HL-60 (cell line): Measurements from ENCODE around the gene UBE2K.
A peak's percentile ranks its signal among the peaks of the same experiment; 100 is the strongest.
"Not testable (repeated sequence)": the region's sequence is repeated elsewhere in the genome, so short reads cannot be mapped to it uniquely, and the experiment has no call there.

Experiments
- DNase-seq, 2 experiments: peaks; one replicate each; pipeline ENCODE4 v3.0.0-alpha.2; 2010 to 2020; ENCODE audit warnings: low read depth in 1 of 2, low spot score in 1 of 2
- H3K27ac ChIP-seq: fragments of 250-450 bp; sonication (Bioruptor Pico); replicated peaks from 2 replicates; pipeline ENCODE4 v1.5.1; 2020; ENCODE audit warnings: mild to moderate bottlenecking, moderate library complexity
- H3K27me3 ChIP-seq: fragments of 250-450 bp; sonication (Bioruptor Pico); 2 replicates; pipeline ENCODE4 v1.5.1; 2021; ENCODE audit warnings: mild to moderate bottlenecking, moderate library complexity; ENCODE audit not compliant: insufficient read depth, poor library complexity, severe bottlenecking
- H3K4me3 ChIP-seq: replicated peaks from 2 replicates; pipeline ENCODE4 v1.5.1; 2011; ENCODE audit warnings: mild to moderate bottlenecking, control low read depth, low read length; ENCODE audit not compliant: insufficient read depth
- GABPA ChIP-seq: IDR thresholded peaks from 2 replicates; pipeline ENCODE4 v1.6.1; 2012; ENCODE audit warnings: low read depth
- POLR2AphosphoS5 ChIP-seq: IDR thresholded peaks from 2 replicates; pipeline ENCODE4 v1.6.1; 2012; ENCODE audit warnings: low read depth
- SPI1 ChIP-seq: IDR thresholded peaks from 2 replicates; pipeline ENCODE4 v1.6.1; 2012; ENCODE audit warnings: low read depth, mild to moderate bottlenecking, borderline replicate concordance
- TF ChIP-seq, protein P1 (sequence below): IDR thresholded peaks from one replicate; pipeline ENCODE4 v1.5.1; 2011; ENCODE audit warnings: low read length, control low read depth, inconsistent platforms; ENCODE audit not compliant: insufficient read depth
- TF ChIP-seq, protein P2 (sequence below): IDR thresholded peaks from 2 replicates; pipeline ENCODE4 v1.6.1; 2012; ENCODE audit warnings: low read depth; ENCODE audit not compliant: insufficient replicate concordance

Gene UBE2K

DNA sequence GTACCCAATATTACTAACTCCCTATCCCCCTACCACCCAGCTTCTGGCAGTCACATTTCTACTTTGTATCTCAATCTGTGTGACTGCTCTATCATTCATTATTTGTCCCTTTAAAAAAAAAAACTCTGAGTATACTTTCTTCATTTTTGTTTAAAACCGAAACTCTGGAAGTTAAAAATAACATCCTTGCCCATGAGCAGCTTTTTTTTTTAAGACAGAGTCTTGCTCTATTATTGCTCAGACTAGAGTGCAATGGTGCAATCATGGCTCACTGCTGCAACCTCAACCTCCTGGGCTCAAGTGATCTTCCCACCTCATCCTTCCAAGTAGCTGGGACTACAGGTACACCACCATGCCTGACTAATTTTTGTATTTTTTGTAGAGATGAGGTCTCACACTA, 15.8 kb downstream of the UBE2K start:
- DNase-seq, result peak in 1 of 2 experiments; percentile 62
- TF ChIP-seq, protein P1, sequence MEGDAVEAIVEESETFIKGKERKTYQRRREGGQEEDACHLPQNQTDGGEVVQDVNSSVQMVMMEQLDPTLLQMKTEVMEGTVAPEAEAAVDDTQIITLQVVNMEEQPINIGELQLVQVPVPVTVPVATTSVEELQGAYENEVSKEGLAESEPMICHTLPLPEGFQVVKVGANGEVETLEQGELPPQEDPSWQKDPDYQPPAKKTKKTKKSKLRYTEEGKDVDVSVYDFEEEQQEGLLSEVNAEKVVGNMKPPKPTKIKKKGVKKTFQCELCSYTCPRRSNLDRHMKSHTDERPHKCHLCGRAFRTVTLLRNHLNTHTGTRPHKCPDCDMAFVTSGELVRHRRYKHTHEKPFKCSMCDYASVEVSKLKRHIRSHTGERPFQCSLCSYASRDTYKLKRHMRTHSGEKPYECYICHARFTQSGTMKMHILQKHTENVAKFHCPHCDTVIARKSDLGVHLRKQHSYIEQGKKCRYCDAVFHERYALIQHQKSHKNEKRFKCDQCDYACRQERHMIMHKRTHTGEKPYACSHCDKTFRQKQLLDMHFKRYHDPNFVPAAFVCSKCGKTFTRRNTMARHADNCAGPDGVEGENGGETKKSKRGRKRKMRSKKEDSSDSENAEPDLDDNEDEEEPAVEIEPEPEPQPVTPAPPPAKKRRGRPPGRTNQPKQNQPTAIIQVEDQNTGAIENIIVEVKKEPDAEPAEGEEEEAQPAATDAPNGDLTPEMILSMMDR, result no peak
- no peak for TF ChIP-seq SPI1
- TF ChIP-seq, protein P2, sequence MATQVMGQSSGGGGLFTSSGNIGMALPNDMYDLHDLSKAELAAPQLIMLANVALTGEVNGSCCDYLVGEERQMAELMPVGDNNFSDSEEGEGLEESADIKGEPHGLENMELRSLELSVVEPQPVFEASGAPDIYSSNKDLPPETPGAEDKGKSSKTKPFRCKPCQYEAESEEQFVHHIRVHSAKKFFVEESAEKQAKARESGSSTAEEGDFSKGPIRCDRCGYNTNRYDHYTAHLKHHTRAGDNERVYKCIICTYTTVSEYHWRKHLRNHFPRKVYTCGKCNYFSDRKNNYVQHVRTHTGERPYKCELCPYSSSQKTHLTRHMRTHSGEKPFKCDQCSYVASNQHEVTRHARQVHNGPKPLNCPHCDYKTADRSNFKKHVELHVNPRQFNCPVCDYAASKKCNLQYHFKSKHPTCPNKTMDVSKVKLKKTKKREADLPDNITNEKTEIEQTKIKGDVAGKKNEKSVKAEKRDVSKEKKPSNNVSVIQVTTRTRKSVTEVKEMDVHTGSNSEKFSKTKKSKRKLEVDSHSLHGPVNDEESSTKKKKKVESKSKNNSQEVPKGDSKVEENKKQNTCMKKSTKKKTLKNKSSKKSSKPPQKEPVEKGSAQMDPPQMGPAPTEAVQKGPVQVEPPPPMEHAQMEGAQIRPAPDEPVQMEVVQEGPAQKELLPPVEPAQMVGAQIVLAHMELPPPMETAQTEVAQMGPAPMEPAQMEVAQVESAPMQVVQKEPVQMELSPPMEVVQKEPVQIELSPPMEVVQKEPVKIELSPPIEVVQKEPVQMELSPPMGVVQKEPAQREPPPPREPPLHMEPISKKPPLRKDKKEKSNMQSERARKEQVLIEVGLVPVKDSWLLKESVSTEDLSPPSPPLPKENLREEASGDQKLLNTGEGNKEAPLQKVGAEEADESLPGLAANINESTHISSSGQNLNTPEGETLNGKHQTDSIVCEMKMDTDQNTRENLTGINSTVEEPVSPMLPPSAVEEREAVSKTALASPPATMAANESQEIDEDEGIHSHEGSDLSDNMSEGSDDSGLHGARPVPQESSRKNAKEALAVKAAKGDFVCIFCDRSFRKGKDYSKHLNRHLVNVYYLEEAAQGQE, result no peak
- TF ChIP-seq GABPA, result no peak
- TF ChIP-seq POLR2AphosphoS5, result no peak
- Histone ChIP-seq H3K27ac (no peak overlapping the region), H3K27me3 (no peaks in the 10 kb centered on the region), H3K4me3 (no peak overlapping the region)

DNA sequence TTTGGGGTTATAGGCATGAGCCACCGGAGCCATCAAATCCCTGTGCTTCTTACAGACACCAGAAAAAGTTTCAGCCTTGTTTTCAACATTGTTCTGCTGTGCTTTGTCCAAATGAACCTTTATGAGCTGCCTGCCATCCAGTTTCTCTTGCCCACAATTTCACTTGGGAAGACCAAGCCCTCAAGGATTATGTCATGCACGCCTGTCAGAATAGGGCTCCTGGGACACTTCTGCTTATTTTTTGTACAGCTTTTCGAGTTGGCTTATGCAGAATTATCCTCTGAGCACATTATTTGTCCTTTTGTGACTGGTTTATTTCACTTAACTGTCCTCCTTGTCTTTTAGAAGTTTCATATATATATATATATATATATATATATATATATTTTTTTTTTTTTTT, 16.2 kb downstream of the UBE2K start:
- TF ChIP-seq SPI1, result peak; percentile 44; the same call in 1 of the 2 replicates
- TF ChIP-seq GABPA, result no peak
- peak in 1 of 2 experiments; percentile 41 for DNase-seq
- no peak overlapping the region for H3K27ac ChIP-seq
- no peak overlapping the region for H3K4me3 ChIP-seq
- no peaks in the 10 kb centered on the region for H3K27me3 ChIP-seq

DNA sequence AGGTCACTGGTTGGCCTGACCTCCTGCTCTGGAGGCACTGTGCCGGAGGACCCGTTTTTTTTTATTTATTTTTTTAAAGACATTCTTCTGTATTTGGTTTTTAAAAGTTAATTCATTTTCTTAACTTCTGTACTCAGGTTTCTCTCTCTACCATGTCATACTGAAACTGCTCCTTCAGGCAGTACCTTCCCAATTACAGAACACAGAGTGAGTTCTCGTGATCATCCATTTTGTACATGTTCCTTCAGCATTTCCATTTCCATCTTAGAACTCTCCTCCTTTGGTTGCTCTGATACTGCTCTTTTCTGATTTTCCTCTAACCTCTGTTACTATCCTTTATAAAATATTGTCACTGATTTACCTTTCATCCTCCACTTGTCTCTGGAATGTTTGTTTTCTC, 17.9 kb downstream of the UBE2K start:
- DNase-seq, result no peak
- H3K4me3 ChIP-seq, result no peak overlapping the region
- no peaks in the 10 kb centered on the region for H3K27me3 ChIP-seq
- TF ChIP-seq SPI1, result no peak
- TF ChIP-seq, protein P2, result no peak
- TF ChIP-seq GABPA, result no peak
- no peak for TF ChIP-seq POLR2AphosphoS5
- TF ChIP-seq, protein P1, result no peak
- no peak overlapping the region for H3K27ac ChIP-seq

DNA sequence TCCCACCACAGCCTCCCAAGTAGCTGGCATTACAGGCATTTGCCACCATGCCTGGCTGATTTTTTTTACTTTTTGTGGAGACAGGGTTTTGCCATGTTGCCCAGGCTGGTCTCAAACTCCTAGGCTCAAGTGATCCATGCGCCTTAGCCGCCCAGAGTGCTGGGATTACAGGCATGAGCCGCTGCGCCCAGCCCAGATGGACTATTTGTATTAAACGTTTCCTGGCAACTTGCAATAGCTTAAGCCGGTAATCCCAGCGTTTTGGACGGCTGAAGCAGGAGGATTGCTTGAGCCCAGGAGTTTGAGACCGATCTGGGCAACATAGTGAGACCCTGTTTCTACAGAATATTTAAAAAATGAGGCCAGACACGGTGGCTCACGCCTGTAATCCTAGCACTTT, 18.4 kb downstream of the UBE2K start:
- H3K4me3 ChIP-seq, result no peak overlapping the region
- H3K27me3 ChIP-seq, result no peaks in the 10 kb centered on the region
- TF ChIP-seq, protein P1, result no peak
- TF ChIP-seq GABPA (no peak), SPI1 (no peak), POLR2AphosphoS5 (no peak)
- TF ChIP-seq, protein P2, result no peak
- H3K27ac ChIP-seq, result no peak overlapping the region
- DNase-seq, result no peak

DNA sequence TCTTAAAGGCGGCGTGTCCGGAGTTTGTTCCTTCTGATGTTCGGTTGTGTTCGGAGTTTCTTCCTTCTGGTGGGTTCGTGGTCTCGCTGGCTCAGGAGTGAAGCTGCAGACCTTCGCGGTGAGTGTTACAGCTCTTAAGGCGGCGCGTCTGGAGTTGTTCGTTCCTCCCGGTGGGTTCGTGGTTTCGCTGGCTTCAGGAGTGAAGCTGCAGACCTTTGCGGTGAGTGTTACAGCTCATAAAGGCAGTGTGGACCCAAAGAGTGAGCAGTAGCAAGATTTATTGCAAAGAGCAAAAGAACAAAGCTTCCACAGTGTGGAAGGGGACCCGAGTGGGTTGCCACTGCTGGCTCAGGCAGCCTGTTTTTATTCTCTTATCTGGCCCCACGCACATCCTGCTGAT, 19.8 kb downstream of the UBE2K start:
- not testable (repeated sequence) for H3K27ac ChIP-seq, H3K27me3 ChIP-seq, H3K4me3 ChIP-seq
- peak in 1 of 2 experiments; percentile 7 for DNase-seq
